A172 (cell line): ENCODE measurements around the gene RTN4. TPM values are rescaled to one million over a fixed set of nuclear protein-coding genes. Genes with fewer than 3 reads are reported as not detected.

Source experiments
- total RNA-seq: library from RNA; depleted of rRNA; stranded (reverse); fragments of >200 nt; shearing (Covaris generic); gene quantifications from 2 replicates; pipeline ENCODE4 v1.2.3, GENCODE V29; 2014; rRNA removed

RTN4 gene
- total RNA-seq, 1 experiment from 2014 or later: 361 TPM

Other genes with a start within 250 kb of the RTN4 start
- 7.2 and 16.2 TPM in 2 replicates for gene CLHC1, start 181.8 kb upstream of the RTN4 start, total RNA-seq
- gene RPS27A, start 182.2 kb upstream of the RTN4 start, total RNA-seq: 1,013 and 1,849 TPM in 2 replicates
- gene MTIF2, start 218.8 kb upstream of the RTN4 start, total RNA-seq: 48.9 and 63.9 TPM in 2 replicates